Measurements from ENCODE around the gene STX11. TPM values are rescaled to one million over a fixed set of nuclear protein-coding genes. Genes with fewer than 3 reads are reported as not detected.
A peak's percentile ranks its signal among the peaks of the same experiment; 100 is the strongest.

The STX11 gene
- total RNA-seq, 1 experiment from 2014 or later = 3.2 TPM

GRCh38 chr6:144215932-144216667 is 65.8 kb downstream of the STX11 start:
- POLR2A ChIA-PET = no interaction called here
- no TSS peak for BruUV-seq (replicated peaks)
- in situ Hi-C loops (cut with HindIII; ENCODE audit: low pct_unique_long_range_greater_than_20kb, low sequenced_read_pairs) = no loop called here

DNA sequence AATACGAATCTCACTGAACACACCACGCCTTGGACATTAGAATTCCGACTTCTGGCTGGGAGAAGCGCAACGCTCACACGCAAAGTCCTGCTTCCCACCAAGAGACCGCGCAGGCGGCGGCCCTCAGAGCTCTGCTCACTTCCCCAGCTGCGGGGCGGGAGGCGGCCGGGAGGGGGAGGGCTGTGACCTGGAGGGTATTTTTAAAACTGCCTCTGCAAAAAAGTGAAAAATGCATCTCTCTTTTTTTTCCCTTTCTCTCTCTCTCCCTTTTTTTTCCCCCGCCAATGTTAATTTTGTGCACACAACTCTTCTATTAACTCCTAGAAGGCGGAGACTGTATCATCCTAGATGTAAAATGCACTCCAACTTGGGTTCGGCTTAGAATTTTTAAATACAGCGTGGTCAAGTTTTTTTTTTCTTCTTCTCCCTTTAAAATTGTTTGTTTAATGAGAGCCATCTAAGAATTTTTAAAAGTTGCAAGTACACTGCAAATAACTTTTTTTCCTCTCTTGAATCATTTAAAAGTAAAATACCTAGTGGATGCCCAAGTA is 66.4 kb downstream of the STX11 start:
- in situ Hi-C loops (cut with HindIII; ENCODE audit: low pct_unique_long_range_greater_than_20kb, low sequenced_read_pairs) (no loop called here), intact Hi-C loops (cut with micrococcal nuclease; ENCODE audit: unreplicated experiment) (loop anchor here (2.0 to 5.0 kb wide), 3 partner anchors 68 to 266 kb away; partner anchors contain the start of gene UTRN)
- Histone ChIP-seq H3K4me1 (ENCODE audit: control insufficient read depth, insufficient read depth, low read length) (peaks cover 14% of the 10 kb centered on the region), H3K9me3 (ENCODE audit: control insufficient read depth, insufficient read depth, low read depth, low read length) (no peaks in the 10 kb centered on the region; the same call in 1 of the 2 replicates), H3K27ac (ENCODE audit: low read length) (peak overlapping the region; percentile 55), H3K27me3 (ENCODE audit: control insufficient read depth, insufficient read depth, low read length) (no peaks in the 10 kb centered on the region), H3K4me3 (ENCODE audit: low read depth in 2 of 2, low read length in 2 of 2) (peak overlapping the region; percentile 69 to 84), H3K36me3 (ENCODE audit: control insufficient read depth, insufficient read depth, low read length) (no peaks in the 10 kb centered on the region)
- CTCF ChIA-PET = interaction anchor here (0.6 to 1.0 kb wide), 3 partner anchors 23 to 116 kb away, joined by 3 to 4 read pairs (median 3); no protein-coding TSS in a partner anchor
- TF ChIP-seq POLR2AphosphoS5 (IDR thresholded peaks at IDR 0.05; ENCODE audit: low read depth, low read length) = 0 out of 2 replicates have a peak, but pooled peaks have one; percentile 12
- no peak for TF ChIP-seq TCF7L2 (IDR thresholded peaks at IDR 0.05; ENCODE audit: low read depth, low read length)
- DNase-seq (ENCODE audit: low read depth, low spot score) = no peak
- ATAC-seq = no peak
- POLR2A ChIA-PET = interaction anchor here (0.6 kb wide), 2 partner anchors 70 to 683 kb away, joined by 3 to 6 read pairs; no protein-coding TSS in a partner anchor
- no TSS peak for BruUV-seq (replicated peaks)

More at GRCh38 chr6:144215932-144216667, 65.8 kb downstream of the STX11 start:
- ATAC-seq (peak; percentile 96), DNase-seq (ENCODE audit: low read depth, low spot score) (peak; percentile 97)
- peaks cover 14% of the 10 kb centered on the region for H3K4me1 ChIP-seq (ENCODE audit: control insufficient read depth, insufficient read depth, low read length)
- intact Hi-C loops (cut with micrococcal nuclease; ENCODE audit: unreplicated experiment) = loop anchor here (2.0 to 5.0 kb wide), 3 partner anchors 69 to 266 kb away; partner anchors contain the start of gene UTRN
- peak overlapping the region; percentile 84 for H3K27ac ChIP-seq (ENCODE audit: low read length)
- peak overlapping the region; percentile 69 to 84 for H3K4me3 ChIP-seq (ENCODE audit: low read depth in 2 of 2, low read length in 2 of 2)
- H3K27me3 ChIP-seq (ENCODE audit: control insufficient read depth, insufficient read depth, low read length) = no peaks in the 10 kb centered on the region
- H3K36me3 ChIP-seq (ENCODE audit: control insufficient read depth, insufficient read depth, low read length) = no peaks in the 10 kb centered on the region
- CTCF ChIA-PET = interaction anchor here (0.6 to 1.0 kb wide), 3 partner anchors 23 to 116 kb away, joined by 3 to 4 read pairs (median 3); no protein-coding TSS in a partner anchor
- H3K9me3 ChIP-seq (ENCODE audit: control insufficient read depth, insufficient read depth, low read depth, low read length) = no peaks in the 10 kb centered on the region; the same call in 1 of the 2 replicates
- TF ChIP-seq SIN3A (IDR thresholded peaks at IDR 0.05; ENCODE audit: borderline replicate concordance, insufficient read depth, low read depth, low read length) (no peak), POLR2AphosphoS5 (IDR thresholded peaks at IDR 0.05; ENCODE audit: low read depth, low read length) (peak; percentile 79), TCF7L2 (IDR thresholded peaks at IDR 0.05; ENCODE audit: low read depth, low read length) (peak; percentile 75)
- TF ChIP-seq, protein P1, sequence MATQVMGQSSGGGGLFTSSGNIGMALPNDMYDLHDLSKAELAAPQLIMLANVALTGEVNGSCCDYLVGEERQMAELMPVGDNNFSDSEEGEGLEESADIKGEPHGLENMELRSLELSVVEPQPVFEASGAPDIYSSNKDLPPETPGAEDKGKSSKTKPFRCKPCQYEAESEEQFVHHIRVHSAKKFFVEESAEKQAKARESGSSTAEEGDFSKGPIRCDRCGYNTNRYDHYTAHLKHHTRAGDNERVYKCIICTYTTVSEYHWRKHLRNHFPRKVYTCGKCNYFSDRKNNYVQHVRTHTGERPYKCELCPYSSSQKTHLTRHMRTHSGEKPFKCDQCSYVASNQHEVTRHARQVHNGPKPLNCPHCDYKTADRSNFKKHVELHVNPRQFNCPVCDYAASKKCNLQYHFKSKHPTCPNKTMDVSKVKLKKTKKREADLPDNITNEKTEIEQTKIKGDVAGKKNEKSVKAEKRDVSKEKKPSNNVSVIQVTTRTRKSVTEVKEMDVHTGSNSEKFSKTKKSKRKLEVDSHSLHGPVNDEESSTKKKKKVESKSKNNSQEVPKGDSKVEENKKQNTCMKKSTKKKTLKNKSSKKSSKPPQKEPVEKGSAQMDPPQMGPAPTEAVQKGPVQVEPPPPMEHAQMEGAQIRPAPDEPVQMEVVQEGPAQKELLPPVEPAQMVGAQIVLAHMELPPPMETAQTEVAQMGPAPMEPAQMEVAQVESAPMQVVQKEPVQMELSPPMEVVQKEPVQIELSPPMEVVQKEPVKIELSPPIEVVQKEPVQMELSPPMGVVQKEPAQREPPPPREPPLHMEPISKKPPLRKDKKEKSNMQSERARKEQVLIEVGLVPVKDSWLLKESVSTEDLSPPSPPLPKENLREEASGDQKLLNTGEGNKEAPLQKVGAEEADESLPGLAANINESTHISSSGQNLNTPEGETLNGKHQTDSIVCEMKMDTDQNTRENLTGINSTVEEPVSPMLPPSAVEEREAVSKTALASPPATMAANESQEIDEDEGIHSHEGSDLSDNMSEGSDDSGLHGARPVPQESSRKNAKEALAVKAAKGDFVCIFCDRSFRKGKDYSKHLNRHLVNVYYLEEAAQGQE (IDR thresholded peaks at IDR 0.05; ENCODE audit: insufficient read depth in 1 of 2, low read depth in 2 of 2, low read length in 1 of 2) = peak in 1 of 2 experiments; percentile 57; a peak in 1 of 4 replicates
- TF ChIP-seq, protein P2, sequence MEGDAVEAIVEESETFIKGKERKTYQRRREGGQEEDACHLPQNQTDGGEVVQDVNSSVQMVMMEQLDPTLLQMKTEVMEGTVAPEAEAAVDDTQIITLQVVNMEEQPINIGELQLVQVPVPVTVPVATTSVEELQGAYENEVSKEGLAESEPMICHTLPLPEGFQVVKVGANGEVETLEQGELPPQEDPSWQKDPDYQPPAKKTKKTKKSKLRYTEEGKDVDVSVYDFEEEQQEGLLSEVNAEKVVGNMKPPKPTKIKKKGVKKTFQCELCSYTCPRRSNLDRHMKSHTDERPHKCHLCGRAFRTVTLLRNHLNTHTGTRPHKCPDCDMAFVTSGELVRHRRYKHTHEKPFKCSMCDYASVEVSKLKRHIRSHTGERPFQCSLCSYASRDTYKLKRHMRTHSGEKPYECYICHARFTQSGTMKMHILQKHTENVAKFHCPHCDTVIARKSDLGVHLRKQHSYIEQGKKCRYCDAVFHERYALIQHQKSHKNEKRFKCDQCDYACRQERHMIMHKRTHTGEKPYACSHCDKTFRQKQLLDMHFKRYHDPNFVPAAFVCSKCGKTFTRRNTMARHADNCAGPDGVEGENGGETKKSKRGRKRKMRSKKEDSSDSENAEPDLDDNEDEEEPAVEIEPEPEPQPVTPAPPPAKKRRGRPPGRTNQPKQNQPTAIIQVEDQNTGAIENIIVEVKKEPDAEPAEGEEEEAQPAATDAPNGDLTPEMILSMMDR (IDR thresholded peaks at IDR 0.05) = peak; percentile 95

All from Panc1 (cell line).